Left ventricle myocardium superior (tissue), 1 donor: ENCODE results near the gene RIN3. TPM values are rescaled to one million over a fixed set of nuclear protein-coding genes. Genes with fewer than 3 reads are reported as not detected.

Experiments used
- ATAC-seq: fragments of 200-7000 bp; cut with Tn5 transposase; one replicate; pipeline ENCODE4 v1.9.1; 2020; ENCODE audit warnings: mild to moderate bottlenecking, moderate library complexity
- DNase-seq: peaks from one replicate; pipeline ENCODE4 v3.0.0-alpha.2; 2020
- intact Hi-C: fragments of 100-400 bp; cut with micrococcal nuclease; formaldehyde crosslinking; loops from one replicate; pipeline ENCODE4 v1.11.0; 2022
- long read RNA-seq: library from polyadenylated mRNA; unstranded; transcript quantifications from one replicate; pipeline ENCODE4 v2.0.0, GENCODE V29; 2021
- total RNA-seq: library from RNA; stranded (reverse); fragmentation: NEBNext Ultra II Directional; extraction: Animal tissue kit (Norgen Biotek cat#: 25700); gene quantifications from one replicate; pipeline ENCODE4 v1.2.1, GENCODE V29; 2021
- donor health status: DM: no; HTN: yes; CAD: no; lungs with severe emphysema.

The RIN3 gene
- total RNA-seq = 14.7 TPM
- long read RNA-seq, partial matches to known transcripts = 12 of 15 reads
- long read RNA-seq, other reads (novel, unspliced or antisense) = 3 of 15 reads

GRCh38 chr14:92513204-92513965, at the start of gene RIN3:
Gene RIN3 (plus strand): TSS chr14:92513781. CDS start chr14:92513933, 152 bp downstream.
- ATAC-seq (peak; percentile 80), DNase-seq (peak; percentile 77)
- intact Hi-C loops = no loop called here

- intact Hi-C loops = no loop called here
- DNase-seq (no peak), ATAC-seq (no peak)
These were observed 49.4 kb upstream of the RIN3 start for GRCh38 chr14:92464156-92464555.

GRCh38 chr14:92464716-92465115, 48.9 kb upstream of the RIN3 start:
- DNase-seq = no peak
- intact Hi-C loops = no loop called here
- no peak for ATAC-seq

GRCh38 chr14:92465353-92466055, 48.1 kb upstream of the RIN3 start:
- no peak for DNase-seq
- intact Hi-C loops = no loop called here
- ATAC-seq = no peak

- ATAC-seq = peak; percentile 70
- intact Hi-C loops = no loop called here
- DNase-seq = no peak
These were observed 47.5 kb upstream of the RIN3 start for GRCh38 chr14:92466059-92466458.

GRCh38 chr14:92469515-92469914, 44.1 kb upstream of the RIN3 start:
- intact Hi-C loops = no loop called here
- no peak for DNase-seq
- ATAC-seq = no peak

- intact Hi-C loops = no loop called here
- DNase-seq (no peak), ATAC-seq (no peak)
These were observed 43.4 kb upstream of the RIN3 start for GRCh38 chr14:92470215-92470614.

- ATAC-seq = no peak
- intact Hi-C loops = no loop called here
- DNase-seq = no peak
These were observed 42.8 kb upstream of the RIN3 start for GRCh38 chr14:92470811-92471210.

- no peak for DNase-seq
These were observed 41.7 kb upstream of the RIN3 start for GRCh38 chr14:92471919-92472318.

GRCh38 chr14:92472860-92473259, 40.7 kb upstream of the RIN3 start:
- ATAC-seq = peak; percentile 37

More at GRCh38 chr14:92471919-92472318, 41.7 kb upstream of the RIN3 start:
- intact Hi-C loops = no loop called here
- ATAC-seq = no peak

GRCh38 chr14:92473261-92473968, 40.2 kb upstream of the RIN3 start:
- DNase-seq = peak; percentile 57
- peak; percentile 90 for ATAC-seq
- intact Hi-C loops = no loop called here

More at GRCh38 chr14:92472860-92473259, 40.7 kb upstream of the RIN3 start:
- intact Hi-C loops = no loop called here
- no peak for DNase-seq

- intact Hi-C loops = no loop called here
- ATAC-seq = no peak
- no peak for DNase-seq
These were observed 39.5 kb upstream of the RIN3 start for GRCh38 chr14:92473969-92474535.

- no peak for DNase-seq
- intact Hi-C loops = no loop called here
- no peak for ATAC-seq
These were observed 38.5 kb upstream of the RIN3 start for GRCh38 chr14:92475037-92475436.

- peak; percentile 80 for DNase-seq
- ATAC-seq = peak; percentile 82
- intact Hi-C loops = no loop called here
These were observed 38.0 kb upstream of the RIN3 start for GRCh38 chr14:92475451-92476187.

GRCh38 chr14:92480856-92481255, 32.7 kb upstream of the RIN3 start:
- DNase-seq (no peak), ATAC-seq (no peak)
- intact Hi-C loops = no loop called here

- intact Hi-C loops = no loop called here
- ATAC-seq (no peak), DNase-seq (no peak)
These were observed 32.2 kb upstream of the RIN3 start for GRCh38 chr14:92481386-92481785.

GRCh38 chr14:92481811-92482555, 31.6 kb upstream of the RIN3 start:
- no peak for DNase-seq
- ATAC-seq = peak; percentile 30

GRCh38 chr14:92482621-92483319, 30.8 kb upstream of the RIN3 start:
- ATAC-seq (no peak), DNase-seq (no peak)
- intact Hi-C loops = no loop called here

More at GRCh38 chr14:92481811-92482555, 31.6 kb upstream of the RIN3 start:
- intact Hi-C loops = no loop called here
